GM23338 (cell line): ENCODE results near the gene KLK15. TPM values are rescaled to one million over a fixed set of nuclear protein-coding genes. Genes with fewer than 3 reads are reported as not detected.

Source experiments
- ATAC-seq: fragments of 200-7000 bp; cut with Tn5 transposase; 3 replicates; pipeline ENCODE4 v1.9.1; 2020
- DNase-seq: peaks from one replicate; pipeline ENCODE4 v3.0.0-alpha.2; 2015; ENCODE audit warnings: low spot score
- H2AFZ ChIP-seq: fragments of 200-600 bp; sonication (generic); 2 replicates; pipeline ENCODE4 v1.8.0; 2016; ENCODE audit warnings: antibody characterized with exemption, mild to moderate bottlenecking, moderate library complexity
- H3F3A ChIP-seq: fragments of 200-600 bp; sonication (generic); replicated peaks from 2 replicates; pipeline ENCODE4 v1.8.0; 2017; ENCODE audit warnings: antibody characterized with exemption, mixed run types, low read depth
- H3K27ac ChIP-seq: fragments of 200-600 bp; sonication (generic); 2 replicates; pipeline ENCODE4 v1.6.1; 2016; ENCODE audit warnings: low read depth
- H3K27me3 ChIP-seq: fragments of 200-600 bp; sonication (generic); 2 replicates; pipeline ENCODE4 v1.8.0; 2016; ENCODE audit warnings: mild to moderate bottlenecking, mixed run types, moderate library complexity; ENCODE audit not compliant: insufficient read depth
- H3K36me3 ChIP-seq: fragments of 200-600 bp; sonication (generic); 2 replicates; pipeline ENCODE4 v1.8.0; 2016; ENCODE audit warnings: mild to moderate bottlenecking; ENCODE audit not compliant: insufficient read depth
- H3K4me1 ChIP-seq: fragments of 200-600 bp; sonication (generic); 2 replicates; pipeline ENCODE4 v1.8.0; 2016; ENCODE audit warnings: mild to moderate bottlenecking, moderate library complexity; ENCODE audit not compliant: insufficient read depth
- H3K4me2 ChIP-seq: fragments of 200-600 bp; sonication (generic); 2 replicates; pipeline ENCODE4 v1.7.1; 2017; ENCODE audit warnings: mixed run types
- H3K4me3 ChIP-seq: fragments of 200-600 bp; sonication (generic); 2 replicates; pipeline ENCODE4 v1.6.1; 2016; ENCODE audit warnings: mixed run types
- H3K79me2 ChIP-seq: fragments of 200-600 bp; sonication (generic); replicated peaks from 2 replicates; pipeline ENCODE4 v1.8.0; 2017; ENCODE audit warnings: mild to moderate bottlenecking; ENCODE audit not compliant: insufficient read depth
- H3K9me2 ChIP-seq: fragments of 200-600 bp; sonication (generic); 2 replicates; pipeline ENCODE4 v1.8.0; 2017; ENCODE audit not compliant: insufficient read depth
- H4K20me1 ChIP-seq: fragments of 200-600 bp; sonication (generic); replicated peaks from 2 replicates; pipeline ENCODE4 v1.8.0; 2017; ENCODE audit warnings: mild to moderate bottlenecking; ENCODE audit not compliant: insufficient read depth
- H3K27ac Mint-ChIP-seq: 2 replicates; pipeline ENCODE4 v1.8.0; 2020; ENCODE audit warnings: inconsistent platforms, mild to moderate bottlenecking, moderate library complexity, mixed read lengths
- H3K27me3 Mint-ChIP-seq: 3 replicates; pipeline ENCODE4 v1.8.0; 2022; ENCODE audit warnings: low read depth, mild to moderate bottlenecking, moderate library complexity, mixed read lengths, inconsistent platforms; ENCODE audit not compliant: insufficient read depth, poor library complexity
- H3K36me3 Mint-ChIP-seq: 3 replicates; pipeline ENCODE4 v1.8.0; 2021; ENCODE audit warnings: low read depth, mild to moderate bottlenecking, inconsistent platforms, moderate library complexity, mixed read lengths
- H3K4me1 Mint-ChIP-seq: 3 replicates; pipeline ENCODE4 v1.8.0; 2020; ENCODE audit warnings: mild to moderate bottlenecking, inconsistent platforms, mixed read lengths
- H3K4me3 Mint-ChIP-seq: 3 replicates; pipeline ENCODE4 v1.8.0; 2021; ENCODE audit warnings: moderate library complexity, mild to moderate bottlenecking, inconsistent platforms, mixed read lengths
- H3K9me3 Mint-ChIP-seq: 3 replicates; pipeline ENCODE4 v1.8.0; 2020; ENCODE audit warnings: moderate library complexity, mild to moderate bottlenecking, inconsistent platforms, mixed read lengths
- CREB1 ChIP-seq: fragments of 250-450 bp; sonication (Bioruptor Pico); IDR thresholded peaks from 2 replicates; pipeline ENCODE4 v1.5.0; 2020; ENCODE audit warnings: low read depth, mild to moderate bottlenecking, moderate library complexity
- CTCF ChIP-seq, 2 experiments: fragments of 200-600 bp in 1 of 2; sonication (generic) in 1 of 2; conservative IDR thresholded peaks; 2 replicates each; pipeline versions ENCODE4 v1.5.1 to v1.6.1; 2016 to 2017; ENCODE audit warnings: antibody characterized with exemption in 2 of 2, low read depth in 2 of 2, mild to moderate bottlenecking in 2 of 2, moderate library complexity in 1 of 2
- EZH2phosphoT487 ChIP-seq: fragments of 200-600 bp; sonication (generic); IDR thresholded peaks from one replicate; pipeline ENCODE4 v1.8.1; 2018; ENCODE audit warnings: antibody characterized with exemption; ENCODE audit not compliant: unreplicated experiment
- JUNB ChIP-seq: IDR thresholded peaks from one replicate; pipeline ENCODE4 v1.6.1; 2016; ENCODE audit warnings: antibody characterized with exemption; ENCODE audit not compliant: unreplicated experiment
- NANOG ChIP-seq: IDR thresholded peaks from 2 replicates; pipeline ENCODE4 v1.6.1; 2016; ENCODE audit warnings: antibody characterized with exemption, borderline replicate concordance
- POLR2AphosphoS5 ChIP-seq: IDR thresholded peaks from 2 replicates; pipeline ENCODE4 v1.6.1; 2016; ENCODE audit warnings: antibody characterized with exemption, low read depth
- REST ChIP-seq: IDR thresholded peaks from one replicate; pipeline ENCODE4 v1.6.1; 2018; ENCODE audit warnings: antibody characterized with exemption; ENCODE audit not compliant: unreplicated experiment
- STAT1 ChIP-seq: IDR thresholded peaks from one replicate; pipeline ENCODE4 v1.6.1; 2016; ENCODE audit warnings: antibody characterized with exemption; ENCODE audit not compliant: unreplicated experiment
- ZNF114 ChIP-seq: fragments of 250-450 bp; sonication (Bioruptor Pico); IDR thresholded peaks from 2 replicates; pipeline ENCODE4 v1.5.0; 2020; ENCODE audit warnings: mild to moderate bottlenecking, moderate library complexity
- ZNF462 ChIP-seq: fragments of 250-450 bp; sonication (Bioruptor Pico); IDR thresholded peaks from 2 replicates; pipeline ENCODE4 v1.5.0; 2020; ENCODE audit warnings: mild to moderate bottlenecking, moderate library complexity
- polyA plus RNA-seq: library from polyadenylated mRNA; unstranded; fragments of >200 nt; fragmentation: Nextera tagmentation; extraction: Ambion mirVana; gene quantifications from 2 replicates; pipeline ENCODE4 v1.2.1, GENCODE V29; 2016
- total RNA-seq: library from RNA; depleted of rRNA; stranded (reverse); fragments of >200 nt; shearing (Covaris generic); gene quantifications from 2 replicates; pipeline ENCODE4 v1.2.3, GENCODE V29; 2014

Gene KLK15
- total and polyA plus RNA-seq, 2 experiments from 2014 or later: not detected

GRCh38 chr19:50858886-50859285, 25.5 kb upstream of the KLK15 start:
- TF ChIP-seq CTCF (conservative IDR thresholded peaks at IDR 0.05; ENCODE audit: low read depth in 2 of 2) (0 out of 4 replicates have a peak, but pooled peaks of 1 of the 2 experiments have one; percentile 0), ZNF462 (no peak)
- Mint-ChIP-seq H3K4me1 (no peaks in the 10 kb centered on the region; the same call in 2 of the 3 replicates), H3K27ac (no peak overlapping the region), H3K9me3 (peaks cover 89% of the 10 kb centered on the region), H3K36me3 (peaks cover 37% of the 10 kb centered on the region), H3K4me3 (no peak overlapping the region), H3K27me3 (peaks cover 13% of the 10 kb centered on the region)
- peaks cover 12% of the 10 kb centered on the region for H3K4me1 ChIP-seq
- DNase-seq (peak; percentile 63), ATAC-seq (peak; percentile 89)
- no peaks in the 10 kb centered on the region for H3K79me2 ChIP-seq
- H3K27me3 ChIP-seq: no peaks in the 10 kb centered on the region
- H3K27ac ChIP-seq: no peak overlapping the region
- H3K36me3 ChIP-seq: no peaks in the 10 kb centered on the region
- no peaks in the 10 kb centered on the region for H3F3A ChIP-seq
- 0 out of 2 replicates have a peak overlapping the region, but pooled peaks have one; percentile 63 for H2AFZ ChIP-seq
- no peaks in the 10 kb centered on the region for H3K9me2 ChIP-seq
- H3K4me2 ChIP-seq: peak overlapping the region; percentile 57; the same call in 1 of the 2 replicates
- no peak overlapping the region for H3K4me3 ChIP-seq
- no peaks in the 10 kb centered on the region for H4K20me1 ChIP-seq

GRCh38 chr19:50857366-50857765, 24.0 kb upstream of the KLK15 start:
- H3K4me3 Mint-ChIP-seq: no peak overlapping the region
- H3K4me3 ChIP-seq: no peak overlapping the region
- no peaks in the 10 kb centered on the region for H3K27me3 ChIP-seq
- peaks cover 40% of the 10 kb centered on the region for H3K36me3 Mint-ChIP-seq
- no peaks in the 10 kb centered on the region for H3K36me3 ChIP-seq
- H2AFZ ChIP-seq: peak overlapping the region; percentile 93
- H3F3A ChIP-seq: no peaks in the 10 kb centered on the region
- H3K9me3 Mint-ChIP-seq: peaks cover 90% of the 10 kb centered on the region
- H4K20me1 ChIP-seq: no peaks in the 10 kb centered on the region
- DNase-seq: no peak
- H3K4me2 ChIP-seq: no peak overlapping the region
- 0 out of 2 replicates have a peak, but pooled peaks cover under 1% of the 10 kb centered on the region for H3K9me2 ChIP-seq
- ATAC-seq: no peak
- H3K27ac Mint-ChIP-seq: no peak overlapping the region
- peaks cover 13% of the 10 kb centered on the region for H3K27me3 Mint-ChIP-seq
- H3K27ac ChIP-seq: no peak overlapping the region
- H3K79me2 ChIP-seq: no peaks in the 10 kb centered on the region
- H3K4me1 ChIP-seq: peaks cover 12% of the 10 kb centered on the region
- no peaks in the 10 kb centered on the region; the same call in 2 of the 3 replicates for H3K4me1 Mint-ChIP-seq
- TF ChIP-seq REST (no peak), CREB1 (CRISPR knock-in tag) (no peak), STAT1 (no peak), POLR2AphosphoS5 (no peak), EZH2phosphoT487 (no peak), JUNB (no peak), ZNF114 (CRISPR knock-in tag) (no peak), NANOG (no peak)
